Muscle of leg (tissue), 11 donors: ENCODE results near the gene METTL26. TPM values are rescaled to one million over a fixed set of nuclear protein-coding genes. Genes with fewer than 3 reads are reported as not detected.

ENCODE experiments used
- DNase-seq: peaks from one replicate; pipeline ENCODE4 v3.0.0; 2013
- H3K27ac ChIP-seq: one replicate; pipeline ENCODE4 v1.5.1; 2013; ENCODE audit warnings: mild to moderate bottlenecking, low read length, control low read depth
- H3K27me3 ChIP-seq: one replicate; pipeline ENCODE4 v1.6.1; 2013; ENCODE audit warnings: low read length; ENCODE audit not compliant: control insufficient read depth, insufficient read depth
- H3K36me3 ChIP-seq: one replicate; pipeline ENCODE4 v1.6.1; 2013; ENCODE audit warnings: low read length; ENCODE audit not compliant: control insufficient read depth, insufficient read depth
- H3K4me1 ChIP-seq: one replicate; pipeline ENCODE4 v1.6.1; 2013; ENCODE audit warnings: low read length; ENCODE audit not compliant: control insufficient read depth, insufficient read depth
- H3K4me3 ChIP-seq: one replicate; pipeline ENCODE4 v1.5.1; 2013; ENCODE audit warnings: low read length, control low read depth
- H3K9me3 ChIP-seq: replicated peaks from 2 replicates; pipeline ENCODE4 v1.6.1; 2013; ENCODE audit warnings: low read depth, low read length; ENCODE audit not compliant: control insufficient read depth
- WGBS: methylation state at CpG from one replicate; pipeline ENCODE4 v1.1.5; 2013; ENCODE audit warnings: missing lambda C conversion rate; ENCODE audit not compliant: insufficient coverage; 5-methylcytosine and 5-hydroxymethylcytosine counted together
- polyA plus RNA-seq, 8 donors: library from polyadenylated mRNA; unstranded; fragments of 120-200 nt; gene quantifications; one replicate each; pipeline versions ENCODE4 v1.2.1 to v1.2.3, GENCODE V29; 2013; ENCODE audit warnings: inconsistent platforms in 1 of 8, low replicate concordance in 1 of 8; ENCODE audit not compliant: insufficient read length in 8 of 8, insufficient read depth in 1 of 8
- total RNA-seq: library from RNA; stranded (reverse); fragments of 120-200 nt; gene quantifications from one replicate; pipeline ENCODE4 v1.2.4, GENCODE V29; 2013

METTL26 gene
- total and polyA plus RNA-seq, 9 donors = 39.3 to 59.1 (median 42.7) TPM

- no peak overlapping the region for H3K4me3 ChIP-seq
- H3K36me3 ChIP-seq = peaks cover 53% of the 10 kb centered on the region
- peaks cover 21% of the 10 kb centered on the region for H3K4me1 ChIP-seq
- no peak overlapping the region for H3K27ac ChIP-seq
- whole genome bisulfite sequencing = 91% methylated on average over 13 of the region's 13 CpGs
- H3K27me3 ChIP-seq = peaks cover under 1% of the 10 kb centered on the region
- H3K9me3 ChIP-seq = no peaks in the 10 kb centered on the region
- no peak for DNase-seq
Measured at GRCh38 chr16:669666-670065, 33.6 kb upstream of the METTL26 start.

DNA sequence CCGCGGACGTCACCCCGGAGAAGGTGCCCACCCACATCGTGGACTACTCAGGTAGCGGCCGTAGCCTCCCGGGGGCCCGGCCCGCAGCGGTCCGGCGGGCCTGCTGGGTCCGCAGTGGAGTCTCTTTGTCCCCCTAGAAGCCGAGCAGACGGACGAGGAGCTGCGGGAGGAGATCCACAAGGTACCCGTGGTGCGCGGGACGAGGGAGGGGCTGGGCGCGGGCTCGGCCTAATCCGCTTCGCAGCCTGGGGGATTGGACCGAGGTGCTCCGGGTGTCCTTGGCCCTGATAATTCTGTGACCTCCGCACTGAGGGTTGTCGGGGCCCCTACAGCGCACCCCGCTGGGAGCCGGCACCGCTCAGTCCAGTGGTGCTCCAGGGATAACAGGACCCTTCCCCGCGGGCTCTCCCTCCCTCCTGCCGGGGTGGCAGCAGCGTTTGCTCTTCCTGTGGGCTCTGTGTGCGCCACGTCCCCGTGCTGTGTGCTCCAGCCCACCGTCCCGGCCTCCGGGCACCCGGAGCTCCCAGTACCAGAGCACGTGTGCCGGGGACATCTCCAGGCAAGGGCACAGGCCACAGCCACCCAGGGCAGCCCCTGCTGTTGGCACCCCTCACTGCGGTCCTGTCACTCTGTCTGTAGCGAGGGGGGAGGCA, 32.5 kb upstream of the METTL26 start:
- WGBS = 9% methylated on average over 50 of the region's 50 CpGs

DNA sequence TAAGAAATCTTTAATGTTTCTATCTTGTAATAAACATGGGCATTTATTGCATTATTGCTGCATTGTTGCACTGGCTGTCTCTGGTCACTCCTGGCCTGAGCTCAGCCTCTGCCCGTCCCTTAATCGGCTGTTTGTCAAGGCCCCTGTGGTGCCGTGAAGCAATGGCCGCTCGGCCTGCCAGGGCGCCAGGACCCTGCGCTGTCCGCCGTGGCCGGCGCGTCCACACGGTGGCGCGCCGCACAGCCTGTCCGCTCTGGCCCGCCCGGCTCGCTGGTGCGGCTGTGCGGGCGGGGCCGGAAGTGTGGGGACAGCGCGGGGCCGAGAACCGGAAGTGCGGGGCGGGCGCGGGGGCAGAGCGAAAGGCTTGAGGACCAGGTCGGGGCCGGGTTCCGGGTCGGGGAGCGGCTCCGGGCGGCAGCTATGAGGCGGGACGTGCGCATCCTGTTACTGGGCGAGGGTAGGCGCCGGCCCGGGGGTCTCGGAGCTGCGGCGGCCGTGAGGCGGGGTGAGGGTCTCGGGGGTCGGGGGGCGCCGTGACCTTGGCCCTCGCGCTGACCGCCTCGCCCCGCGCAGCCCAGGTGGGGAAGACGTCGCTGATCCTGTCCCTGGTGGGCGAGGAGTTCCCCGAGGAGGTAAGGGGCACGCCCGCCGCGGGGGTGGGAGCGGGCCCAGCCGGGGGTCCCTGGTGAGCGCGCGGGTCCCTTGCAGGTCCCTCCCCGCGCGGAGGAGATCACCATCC, 31.8 kb upstream of the METTL26 start, which contains the start of gene RHOT2:
TSS of gene RHOT2 (plus strand) at position 353 of the 739 bp plus-strand sequence. CDS start at position 421, 68 bp downstream.
- peak; percentile 96 for DNase-seq
- Histone ChIP-seq H3K9me3 (no peaks in the 10 kb centered on the region), H3K27ac (peak within 1 kb of the TSS; percentile 51), H3K27me3 (no peaks in the 10 kb centered on the region), H3K4me3 (peak within 1 kb of the TSS; percentile 82), H3K36me3 (peaks cover 38% of the 10 kb centered on the region), H3K4me1 (peaks cover 19% of the 10 kb centered on the region)
- under 1% methylated on average over 78 of the region's 78 CpGs for WGBS

More for the DNA sequence above, 32.5 kb upstream of the METTL26 start:
- Histone ChIP-seq H3K4me3 (peak overlapping the region; percentile 82), H3K4me1 (peaks cover 19% of the 10 kb centered on the region), H3K27me3 (no peaks in the 10 kb centered on the region), H3K27ac (peak overlapping the region; percentile 51), H3K36me3 (peaks cover 45% of the 10 kb centered on the region), H3K9me3 (no peaks in the 10 kb centered on the region)
- DNase-seq = no peak

- DNase-seq = no peak
- Histone ChIP-seq H3K27ac (no peak overlapping the region), H3K4me3 (no peak overlapping the region), H3K27me3 (no peaks in the 10 kb centered on the region), H3K36me3 (peaks cover 31% of the 10 kb centered on the region), H3K4me1 (peaks cover 19% of the 10 kb centered on the region), H3K9me3 (no peaks in the 10 kb centered on the region)
- 82% methylated on average over 19 of the region's 22 CpGs for WGBS
Measured at GRCh38 chr16:667113-667779, 31.1 kb upstream of the METTL26 start.

- H3K27ac ChIP-seq = no peak overlapping the region
- H3K36me3 ChIP-seq = peaks cover 25% of the 10 kb centered on the region
- peaks cover 19% of the 10 kb centered on the region for H3K4me1 ChIP-seq
- WGBS = 89% methylated on average over 10 of the region's 13 CpGs
- no peak for DNase-seq
- H3K9me3 ChIP-seq = no peaks in the 10 kb centered on the region
- H3K4me3 ChIP-seq = no peak overlapping the region
- no peaks in the 10 kb centered on the region for H3K27me3 ChIP-seq
Measured at GRCh38 chr16:666572-666971, 30.5 kb upstream of the METTL26 start.

DNA sequence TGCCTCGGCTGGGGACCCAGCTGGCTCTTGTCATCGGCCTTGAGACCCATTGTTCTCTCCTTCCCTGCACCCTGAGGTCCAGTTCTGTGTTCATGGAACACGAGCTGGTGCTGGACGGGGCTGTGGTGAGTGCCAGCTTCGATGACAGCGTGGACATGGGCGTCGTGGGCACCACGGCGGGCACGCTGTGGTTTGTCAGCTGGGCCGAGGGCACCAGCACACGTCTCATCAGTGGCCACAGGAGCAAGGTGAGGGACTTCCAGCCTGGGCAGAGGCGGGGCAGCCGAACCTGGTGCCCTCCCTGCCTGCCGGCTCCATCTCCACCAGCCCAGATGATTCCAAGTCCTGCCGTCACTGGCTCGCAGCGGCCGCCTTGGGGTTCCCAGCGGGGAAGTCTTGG, 26.5 kb upstream of the METTL26 start:
- 95% methylated on average over 21 of the region's 21 CpGs for WGBS
- Histone ChIP-seq H3K4me3 (no peak overlapping the region), H3K36me3 (peaks cover 19% of the 10 kb centered on the region), H3K27ac (no peak overlapping the region), H3K9me3 (no peaks in the 10 kb centered on the region), H3K4me1 (peaks cover 21% of the 10 kb centered on the region), H3K27me3 (no peaks in the 10 kb centered on the region)
- DNase-seq = no peak

GRCh38 chr16:662095-662494, 26.0 kb upstream of the METTL26 start:
- H3K27ac ChIP-seq = no peak overlapping the region
- peaks cover 16% of the 10 kb centered on the region for H3K4me1 ChIP-seq
- DNase-seq = no peak
- H3K4me3 ChIP-seq = no peak overlapping the region
- no peaks in the 10 kb centered on the region for H3K9me3 ChIP-seq
- H3K36me3 ChIP-seq = peaks cover 24% of the 10 kb centered on the region
- no peaks in the 10 kb centered on the region for H3K27me3 ChIP-seq
- whole genome bisulfite sequencing = 91% methylated on average over 19 of the region's 19 CpGs

GRCh38 chr16:661184-661821, 25.2 kb upstream of the METTL26 start:
- Histone ChIP-seq H3K4me3 (no peak overlapping the region), H3K4me1 (peaks cover 16% of the 10 kb centered on the region), H3K27me3 (no peaks in the 10 kb centered on the region), H3K36me3 (peaks cover 32% of the 10 kb centered on the region), H3K9me3 (no peaks in the 10 kb centered on the region), H3K27ac (peak overlapping the region; percentile 24)
- 69% methylated on average over 26 of the region's 35 CpGs for WGBS
- DNase-seq = no peak

DNA sequence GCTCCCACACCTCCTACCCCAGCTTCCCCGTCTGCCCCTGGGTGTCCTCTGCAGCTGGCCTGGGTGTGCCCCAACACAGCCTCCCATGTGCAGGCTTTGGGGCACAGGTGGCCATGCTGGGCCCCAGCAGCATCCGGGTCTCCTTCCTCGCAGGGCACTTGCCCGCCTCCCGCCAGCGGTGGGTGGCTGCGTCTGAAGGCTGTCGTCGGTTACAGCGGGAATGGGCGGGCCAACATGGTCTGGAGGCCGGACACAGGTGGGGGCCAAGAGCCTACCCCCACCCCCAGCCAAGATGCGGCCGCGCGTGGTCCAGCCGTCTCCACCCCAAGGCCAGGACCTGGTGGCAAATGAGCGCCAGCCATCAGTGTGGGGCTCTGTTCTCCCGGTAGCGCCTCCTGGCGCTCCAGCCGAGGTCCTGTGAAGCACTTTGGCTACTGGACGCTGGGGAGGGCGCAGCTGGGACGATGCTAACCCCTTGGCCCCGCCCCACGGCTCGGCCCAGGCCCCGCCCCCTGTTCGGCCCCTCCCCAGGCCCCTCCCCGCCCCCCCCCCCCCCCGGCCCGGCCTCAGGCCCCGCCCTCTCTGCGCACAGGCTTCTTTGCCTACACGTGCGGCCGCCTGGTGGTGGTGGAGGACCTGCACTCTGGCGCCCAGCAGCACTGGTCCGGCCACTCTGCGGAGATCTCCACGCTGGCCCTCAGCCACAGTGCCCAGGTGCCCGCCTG, 24.5 kb upstream of the METTL26 start:
- WGBS = 23% methylated on average over 30 of the region's 43 CpGs
- no peak overlapping the region for H3K4me3 ChIP-seq
- peak overlapping the region; percentile 51 for H3K27ac ChIP-seq

More for the DNA sequence above, 24.5 kb upstream of the METTL26 start:
- H3K36me3 ChIP-seq = peaks cover 39% of the 10 kb centered on the region
- no peaks in the 10 kb centered on the region for H3K9me3 ChIP-seq
- peaks cover 16% of the 10 kb centered on the region for H3K4me1 ChIP-seq
- H3K27me3 ChIP-seq = no peaks in the 10 kb centered on the region
- DNase-seq = peak; percentile 85
